BJ (cell line): ENCODE measurements around the gene KCTD2. TPM values are rescaled to one million over a fixed set of nuclear protein-coding genes. Genes with fewer than 3 reads are reported as not detected.

Source experiments
- CTCF ChIA-PET: fragments of 350-600 bp; formaldehyde crosslinking; extraction: SDS; loops from one replicate; lab custom pipeline; 2021; ENCODE audit warnings: antibody characterized with exemption, inconsistent platforms; lab: Yijun Ruan, JAX
- POLR2A ChIA-PET: fragments of 300-600 bp; sonication (Branson Sonifier 250); formaldehyde crosslinking; extraction: SDS; loops from one replicate; lab custom pipeline; 2021; ENCODE audit warnings: antibody characterized with exemption; lab: Charles Lee
- DNase-seq: peaks from one replicate; pipeline ENCODE4 v3.0.0-alpha.2; 2011; ENCODE audit warnings: low read depth
- H3K27me3 ChIP-seq: 2 replicates; pipeline ENCODE4 v1.6.0; 2011; ENCODE audit warnings: low read length; ENCODE audit not compliant: control insufficient read depth, insufficient read depth
- H3K36me3 ChIP-seq: 2 replicates; pipeline ENCODE4 v1.5.1; 2011; ENCODE audit warnings: low read length; ENCODE audit not compliant: control insufficient read depth, insufficient read depth
- H3K4me3 ChIP-seq: 2 replicates; pipeline ENCODE4 v1.5.1; 2011; ENCODE audit warnings: low read depth, mild to moderate bottlenecking, control low read depth, low read length
- CTCF ChIP-seq: IDR thresholded peaks from 2 replicates; pipeline ENCODE4 v1.5.1; 2011; ENCODE audit warnings: low read depth, mild to moderate bottlenecking, control low read depth, inconsistent platforms, low read length, moderate library complexity; ENCODE audit not compliant: insufficient read depth
- polyA plus RNA-seq: library from polyadenylated mRNA; depleted of rRNA; stranded (reverse); fragments of >200 nt; gene quantifications from 2 replicates; pipeline ENCODE4 v1.2.3, GENCODE V29; 2011

KCTD2 gene
- polyA plus RNA-seq, 1 experiment: 28.0 TPM

GRCh38 chr17:75077072-75077495, 30.1 kb downstream of the KCTD2 start:
- no peak overlapping the region for H3K4me3 ChIP-seq
- POLR2A ChIA-PET: no interaction called here

GRCh38 chr17:75077496-75078283, 30.7 kb downstream of the KCTD2 start:
- H3K4me3 ChIP-seq: no peak overlapping the region
- H3K27me3 ChIP-seq: no peaks in the 10 kb centered on the region
- ChIA-PET CTCF (interaction anchor here (0.7 to 2.8 kb wide), 9 partner anchors 8 to 124 kb away, joined by 3 to 13 read pairs (median 4); partner anchors contain the start of gene ARMC7), POLR2A (interaction anchor here (1.3 kb wide), 1 partner anchor 10 kb away, joined by 5 read pairs; the partner anchor contains the start of gene SLC16A5)
- no peak for DNase-seq
- H3K36me3 ChIP-seq: no peaks in the 10 kb centered on the region
- TF ChIP-seq CTCF: 0 out of 2 replicates have a peak, but pooled peaks have one; percentile 10

More at GRCh38 chr17:75077072-75077495, 30.1 kb downstream of the KCTD2 start:
- no peaks in the 10 kb centered on the region for H3K27me3 ChIP-seq
- TF ChIP-seq CTCF: no peak
- DNase-seq: no peak
- no peaks in the 10 kb centered on the region for H3K36me3 ChIP-seq
- CTCF ChIA-PET: interaction anchor here (1.3 to 2.7 kb wide), 2 partner anchors 37 to 47 kb away, joined by 3 to 11 read pairs; no protein-coding TSS in a partner anchor

- no peaks in the 10 kb centered on the region for H3K27me3 ChIP-seq
- CTCF ChIA-PET: interaction anchor here (0.7 to 2.8 kb wide), 10 partner anchors 9 to 123 kb away, joined by 3 to 13 read pairs (median 4); partner anchors contain the start of genes ARMC7 and NT5C
- no peak overlapping the region for H3K4me3 ChIP-seq
- no peak for TF ChIP-seq CTCF
- no peak for DNase-seq
- POLR2A ChIA-PET: interaction anchor here (0.5 to 1.3 kb wide), 3 partner anchors 9 to 49 kb away, joined by 3 to 5 read pairs (median 3); partner anchors contain the start of gene SLC16A5
- no peaks in the 10 kb centered on the region for H3K36me3 ChIP-seq
These were observed 31.4 kb downstream of the KCTD2 start for GRCh38 chr17:75078284-75079022.

- ChIA-PET CTCF (interaction anchor here (1.2 to 2.8 kb wide), 7 partner anchors 10 to 123 kb away, joined by 3 to 13 read pairs (median 8); partner anchors contain the start of gene NT5C), POLR2A (interaction anchor here (0.5 to 1.3 kb wide), 3 partner anchors 9 to 48 kb away, joined by 3 to 5 read pairs (median 3); partner anchors contain the start of gene SLC16A5)
- Histone ChIP-seq H3K36me3 (no peaks in the 10 kb centered on the region), H3K27me3 (no peaks in the 10 kb centered on the region), H3K4me3 (no peak overlapping the region)
- no peak for DNase-seq
- TF ChIP-seq CTCF: no peak
These were observed 32.0 kb downstream of the KCTD2 start for GRCh38 chr17:75079023-75079373.
